Keratinocyte (primary cell): ENCODE results near the gene LHFPL6. TPM values are rescaled to one million over a fixed set of nuclear protein-coding genes. Genes with fewer than 3 reads are reported as not detected.

ENCODE experiments used
- DNase-seq: peaks from one replicate; pipeline ENCODE4 v3.0.0-alpha.2; 2011; ENCODE audit warnings: low read depth, missing footprints, low spot score
- FAIRE-seq: peaks from 2 replicates; lab custom pipeline; 2011; peaks lifted over from hg19 to GRCh38; lab: Jason Lieb, UNC
- H2AFZ ChIP-seq: 2 replicates; pipeline ENCODE4 v1.6.0; 2012; ENCODE audit warnings: low read length, control low read depth, inconsistent platforms; ENCODE audit not compliant: control insufficient read depth
- H3K27ac ChIP-seq: 2 replicates; pipeline ENCODE4 v1.5.1; 2011; ENCODE audit warnings: low read length; ENCODE audit not compliant: control insufficient read depth, insufficient read depth
- H3K27me3 ChIP-seq: 3 replicates; pipeline ENCODE4 v1.6.0; 2011; ENCODE audit warnings: low read length; ENCODE audit not compliant: control insufficient read depth, insufficient read depth; ENCODE audit errors: extremely low read depth
- H3K36me3 ChIP-seq, 2 experiments: 2 replicates in 1 of 2; 3 replicates in 1 of 2; pipeline ENCODE4 v1.5.1; 2011; ENCODE audit warnings: low read length in 2 of 2, mild to moderate bottlenecking in 1 of 2; ENCODE audit not compliant: control insufficient read depth in 2 of 2, insufficient read depth in 2 of 2; ENCODE audit errors: extremely low read depth in 1 of 2
- H3K4me1 ChIP-seq: 3 replicates; pipeline ENCODE4 v1.5.1; 2011; ENCODE audit warnings: low read length; ENCODE audit not compliant: control insufficient read depth, insufficient read depth; ENCODE audit errors: extremely low read depth
- H3K4me2 ChIP-seq: 3 replicates; pipeline ENCODE4 v1.6.0; 2011; ENCODE audit warnings: low read depth, low read length; ENCODE audit not compliant: control insufficient read depth, insufficient read depth; ENCODE audit errors: extremely low read depth
- H3K4me3 ChIP-seq, 3 experiments: fragments of 200-600 bp in 1 of 3; sonication (generic) in 1 of 3; 2 replicates in 2 of 3; 3 replicates in 1 of 3; pipeline ENCODE4 v1.5.1; 2011 to 2016; ENCODE audit warnings: low read length in 3 of 3, mild to moderate bottlenecking in 3 of 3, control low read depth in 2 of 3, inconsistent platforms in 1 of 3, low read depth in 1 of 3, mixed read lengths in 1 of 3, mixed run types in 1 of 3, moderate library complexity in 1 of 3; ENCODE audit not compliant: control insufficient read depth in 2 of 3, insufficient read depth in 2 of 3; ENCODE audit errors: extremely low read depth in 1 of 3
- H3K79me2 ChIP-seq: 2 replicates; pipeline ENCODE4 v1.6.0; 2012; ENCODE audit warnings: low read length; ENCODE audit not compliant: control insufficient read depth, insufficient read depth
- H3K9ac ChIP-seq: 3 replicates; pipeline ENCODE4 v1.6.0; 2011; ENCODE audit warnings: low read length; ENCODE audit not compliant: control insufficient read depth, insufficient read depth; ENCODE audit errors: extremely low read depth
- H3K9me1 ChIP-seq: 3 replicates; pipeline ENCODE4 v1.6.0; 2011; ENCODE audit warnings: low read length; ENCODE audit not compliant: control insufficient read depth, insufficient read depth; ENCODE audit errors: extremely low read depth
- H3K9me3 ChIP-seq: 2 replicates; pipeline ENCODE4 v1.5.1; 2012; ENCODE audit warnings: low read depth, low read length; ENCODE audit not compliant: control insufficient read depth
- H4K20me1 ChIP-seq: 3 replicates; pipeline ENCODE4 v1.6.0; 2011; ENCODE audit warnings: low read length; ENCODE audit not compliant: control insufficient read depth, insufficient read depth; ENCODE audit errors: extremely low read depth
- CTCF ChIP-seq, 3 experiments: IDR thresholded peaks in 1 of 3; conservative IDR thresholded peaks in 1 of 3; optimal IDR thresholded peaks in 1 of 3; 2 replicates in 2 of 3; 3 replicates in 1 of 3; pipeline versions ENCODE3 to v1.5.1; 2011; ENCODE audit warnings: low read length in 3 of 3, mild to moderate bottlenecking in 3 of 3, moderate library complexity in 2 of 3, control low read depth in 1 of 3, inconsistent platforms in 1 of 3; ENCODE audit not compliant: insufficient read depth in 2 of 3; ENCODE audit errors: extremely low read depth in 1 of 3
- EZH2 ChIP-seq: IDR thresholded peaks from one replicate; pipeline ENCODE4 v1.6.1; 2012; ENCODE audit warnings: inconsistent platforms, mild to moderate bottlenecking, low read length, moderate library complexity
- dilution Hi-C: fragments of 300-500 bp; cut with MboI; formaldehyde crosslinking; loops from one replicate; pipeline ENCODE4 v1.7.0; 2020; ENCODE audit warnings: low sequenced_read_pairs; ENCODE audit not compliant: extremely low pct_ligation_motif_present
- polyA plus RNA-seq, 5 experiments: library from polyadenylated mRNA; depleted of rRNA in 3 of 5; stranded (reverse) in 3 of 5; stranded (forward) in 1 of 5; unstranded in 1 of 5; fragments of >200 nt; gene quantifications; 1 replicate in 1 of 5; 2 replicates in 3 of 5; 3 replicates in 1 of 5; pipeline versions ENCODE4 v1.2.1 to v1.2.3, GENCODE V29; 2011 to 2012; ENCODE audit warnings: missing spikeins in 2 of 5, low read depth in 1 of 5, low replicate concordance in 1 of 5

The LHFPL6 gene
- polyA plus RNA-seq, 1 donor (not counting 4 experiments of a cell fraction or from before 2014, with no cell fraction given): 15.8 TPM

GRCh38 chr13:39418424-39418823 is 184.6 kb downstream of the LHFPL6 start:
- Histone ChIP-seq H3K4me1 (peaks cover 5% of the 10 kb centered on the region), H3K9me1 (no peaks in the 10 kb centered on the region), H3K79me2 (no peaks in the 10 kb centered on the region), H3K4me3 (no peak overlapping the region), H3K9me3 (no peaks in the 10 kb centered on the region), H2AFZ (no peak overlapping the region), H3K27ac (no peak overlapping the region), H3K4me2 (no peak overlapping the region), H4K20me1 (no peaks in the 10 kb centered on the region), H3K9ac (no peak overlapping the region), H3K27me3 (no peaks in the 10 kb centered on the region), H3K36me3 (no peaks in the 10 kb centered on the region)
- TF ChIP-seq CTCF (optimal IDR thresholded peaks at IDR 0.05 in 1 of 3, IDR thresholded peaks at IDR 0.05 in 1 of 3, conservative IDR thresholded peaks at IDR 0.05 in 1 of 3; ENCODE audit: extremely low read depth in 1 of 3, insufficient read depth in 2 of 3, low read length in 3 of 3) (no peak), EZH2 (no peak)
- DNase-seq (no peak), FAIRE-seq (no peak)
- dilution Hi-C loops: no loop called here

GRCh38 chr13:39417643-39418042 is 185.3 kb downstream of the LHFPL6 start:
- H2AFZ ChIP-seq: no peak overlapping the region
- FAIRE-seq: no peak
- dilution Hi-C loops: no loop called here

More at GRCh38 chr13:39417643-39418042, 185.3 kb downstream of the LHFPL6 start:
- no peaks in the 10 kb centered on the region for H3K79me2 ChIP-seq
- no peak overlapping the region for H3K4me3 ChIP-seq
- H3K4me2 ChIP-seq: no peak overlapping the region
- DNase-seq: no peak
- TF ChIP-seq CTCF (optimal IDR thresholded peaks at IDR 0.05 in 1 of 3, IDR thresholded peaks at IDR 0.05 in 1 of 3, conservative IDR thresholded peaks at IDR 0.05 in 1 of 3; ENCODE audit: extremely low read depth in 1 of 3, insufficient read depth in 2 of 3, low read length in 3 of 3) (no peak), EZH2 (no peak)
- no peaks in the 10 kb centered on the region for H3K9me1 ChIP-seq
- H3K9me3 ChIP-seq: no peaks in the 10 kb centered on the region
- H3K36me3 ChIP-seq: no peaks in the 10 kb centered on the region
- no peak overlapping the region for H3K27ac ChIP-seq
- H4K20me1 ChIP-seq: no peaks in the 10 kb centered on the region
- H3K4me1 ChIP-seq: peaks cover 5% of the 10 kb centered on the region
- H3K9ac ChIP-seq: no peak overlapping the region
- no peaks in the 10 kb centered on the region for H3K27me3 ChIP-seq
